GM12874 (cell line): ENCODE measurements around the gene TTN.
A peak's percentile ranks its signal among the peaks of the same experiment; 100 is the strongest.

Experiments used
- TF ChIP-seq, protein P1 (sequence below): IDR thresholded peaks from 2 replicates; pipeline ENCODE4 v1.5.1; 2011; ENCODE audit warnings: low read depth, mild to moderate bottlenecking, control low read depth, low read length, moderate library complexity; ENCODE audit not compliant: insufficient read depth

The TTN gene

DNA sequence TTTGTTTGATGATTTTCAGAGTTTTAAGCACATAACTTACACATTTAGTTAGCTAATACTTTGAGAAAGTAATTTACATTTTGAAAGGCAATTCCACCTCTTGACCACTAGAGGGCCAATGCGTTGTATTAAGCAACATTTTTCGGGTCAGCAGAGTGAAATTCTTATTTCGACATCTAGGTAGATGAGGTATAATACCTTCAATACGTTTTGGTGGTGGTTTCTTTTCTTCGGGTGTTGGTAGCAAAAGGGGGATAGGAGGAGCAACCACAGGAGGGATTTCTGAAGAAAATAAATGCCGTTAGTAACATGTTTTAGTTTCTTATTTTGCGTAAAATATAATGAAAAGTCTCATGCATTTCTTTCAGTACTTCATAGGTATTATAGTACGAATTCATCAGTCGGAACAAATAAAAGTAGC is 106.3 kb downstream of the TTN start:
- TF ChIP-seq, protein P1, sequence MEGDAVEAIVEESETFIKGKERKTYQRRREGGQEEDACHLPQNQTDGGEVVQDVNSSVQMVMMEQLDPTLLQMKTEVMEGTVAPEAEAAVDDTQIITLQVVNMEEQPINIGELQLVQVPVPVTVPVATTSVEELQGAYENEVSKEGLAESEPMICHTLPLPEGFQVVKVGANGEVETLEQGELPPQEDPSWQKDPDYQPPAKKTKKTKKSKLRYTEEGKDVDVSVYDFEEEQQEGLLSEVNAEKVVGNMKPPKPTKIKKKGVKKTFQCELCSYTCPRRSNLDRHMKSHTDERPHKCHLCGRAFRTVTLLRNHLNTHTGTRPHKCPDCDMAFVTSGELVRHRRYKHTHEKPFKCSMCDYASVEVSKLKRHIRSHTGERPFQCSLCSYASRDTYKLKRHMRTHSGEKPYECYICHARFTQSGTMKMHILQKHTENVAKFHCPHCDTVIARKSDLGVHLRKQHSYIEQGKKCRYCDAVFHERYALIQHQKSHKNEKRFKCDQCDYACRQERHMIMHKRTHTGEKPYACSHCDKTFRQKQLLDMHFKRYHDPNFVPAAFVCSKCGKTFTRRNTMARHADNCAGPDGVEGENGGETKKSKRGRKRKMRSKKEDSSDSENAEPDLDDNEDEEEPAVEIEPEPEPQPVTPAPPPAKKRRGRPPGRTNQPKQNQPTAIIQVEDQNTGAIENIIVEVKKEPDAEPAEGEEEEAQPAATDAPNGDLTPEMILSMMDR: peak; percentile 73

GRCh38 chr2:178700136-178700535 is 107.1 kb downstream of the TTN start:
- TF ChIP-seq, protein P1: no peak

- TF ChIP-seq, protein P1: no peak
These were observed 114.4 kb downstream of the TTN start for GRCh38 chr2:178692845-178693244.

DNA sequence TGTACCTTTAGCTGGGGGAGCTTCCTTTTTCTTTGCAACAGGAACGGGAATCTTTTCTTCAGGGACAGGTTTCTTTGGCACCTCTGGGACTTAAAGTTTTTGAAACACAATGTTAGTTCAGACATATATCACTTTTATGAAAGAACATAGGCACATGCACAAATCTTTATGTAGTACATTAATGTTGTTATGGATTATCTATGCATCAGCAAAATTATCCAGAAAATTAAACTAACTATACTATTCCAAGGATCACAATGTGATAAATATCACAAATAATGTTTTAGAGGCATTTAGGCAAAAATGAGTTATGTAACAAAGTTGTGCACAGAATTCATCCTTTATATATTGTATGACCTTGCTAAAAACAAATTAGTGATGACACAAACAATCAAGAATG is 117.4 kb downstream of the TTN start:
- TF ChIP-seq, protein P1: no peak

DNA sequence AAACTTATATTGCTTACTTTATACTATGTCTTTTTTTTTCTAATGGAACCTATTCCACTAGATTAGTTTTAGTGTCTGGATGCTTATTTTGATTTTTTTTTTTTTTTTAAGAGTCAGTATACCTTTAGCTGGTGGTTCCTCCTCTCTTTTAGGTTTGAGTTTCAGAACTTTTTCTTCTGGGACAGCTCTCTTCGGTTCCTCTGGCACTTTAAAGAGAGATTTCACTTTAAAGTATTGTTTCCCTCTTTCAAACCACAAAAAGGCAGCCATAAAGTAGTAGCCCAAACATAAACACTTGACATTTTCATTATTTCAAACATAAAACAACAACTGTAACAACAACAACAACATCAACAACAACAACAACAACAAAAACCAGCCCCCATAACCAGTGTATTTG is 123.3 kb downstream of the TTN start:
- TF ChIP-seq, protein P1: no peak

DNA sequence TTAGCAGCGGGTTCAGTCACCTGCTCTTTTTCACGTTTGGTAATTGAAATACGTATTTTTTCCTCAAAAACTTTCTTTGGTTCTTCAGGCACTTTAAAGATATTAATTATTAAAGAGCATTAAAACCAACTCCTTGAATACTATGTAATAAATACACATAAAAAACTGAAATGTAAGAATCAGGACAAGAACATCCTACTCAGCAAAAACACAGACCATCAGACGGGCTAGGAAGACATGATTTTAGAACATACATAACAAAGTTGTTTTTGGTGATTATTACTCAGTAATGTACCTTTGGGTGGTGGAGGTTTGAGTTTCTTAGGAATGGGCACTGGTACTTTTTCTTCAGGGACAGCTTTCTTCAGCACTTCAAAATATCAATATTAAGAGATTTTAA is 126.1 kb downstream of the TTN start:
- TF ChIP-seq, protein P1: no peak

GRCh38 chr2:178679891-178680290 is 127.3 kb downstream of the TTN start:
- TF ChIP-seq, protein P1: no peak

DNA sequence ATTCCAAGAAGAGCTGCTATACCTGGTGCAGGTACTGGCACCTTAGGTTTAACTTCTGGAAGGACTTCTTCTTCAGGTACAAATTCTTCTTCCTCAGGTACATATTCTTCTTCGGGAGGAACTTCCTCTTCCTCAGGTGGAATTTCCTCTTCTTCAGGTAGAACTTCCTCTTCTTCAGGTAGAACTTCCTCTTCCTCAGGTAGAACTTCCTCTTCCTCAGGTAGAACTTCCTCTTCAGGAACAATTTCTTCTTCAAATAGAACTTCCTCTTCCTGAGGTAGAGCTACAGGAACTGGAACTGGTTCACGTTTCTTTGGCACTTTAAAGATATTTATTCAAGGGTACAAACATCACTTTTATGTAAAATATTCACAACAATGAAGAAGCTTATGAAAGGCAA is 129.6 kb downstream of the TTN start:
- TF ChIP-seq, protein P1: no peak
